ENCODE data around the gene OSBPL6. TPM values are rescaled to one million over a fixed set of nuclear protein-coding genes. Genes with fewer than 3 reads are reported as not detected.

Gene OSBPL6
- total RNA-seq, 1 experiment from 2014 or later = 4.6 TPM

DNA sequence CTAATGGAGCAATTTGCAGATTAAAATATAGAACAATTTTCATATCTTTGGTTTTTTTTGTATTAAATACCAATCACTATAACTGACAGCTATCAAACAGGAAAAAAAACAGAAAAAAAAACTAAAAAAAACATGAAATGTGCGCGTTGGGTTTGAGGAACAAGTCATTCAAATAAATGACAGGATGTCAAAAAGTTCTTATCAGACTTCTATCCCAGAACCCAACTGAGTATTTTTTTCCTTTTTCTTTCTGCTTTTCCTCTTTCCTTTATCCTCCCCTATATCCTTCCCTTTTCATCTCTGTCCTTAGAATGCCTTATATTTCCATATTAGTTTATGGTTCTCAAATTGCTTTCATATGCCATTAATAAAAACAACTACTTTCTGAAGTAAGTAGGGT, 242.3 kb downstream of the OSBPL6 start:
- H3K9me3 ChIP-seq (ENCODE audit: control insufficient read depth, low read depth, low read length) = no peaks in the 10 kb centered on the region
- H2BK120ac ChIP-seq (ENCODE audit: low read depth, low read length, poor library complexity, severe bottlenecking) = no peak overlapping the region
- H2AFZ ChIP-seq (ENCODE audit: low read length) = no peak overlapping the region
- Mint-ChIP-seq H3K4me1 (peaks cover 0 to 3% of the 10 kb centered on the region in 2 experiments; a peak in 1 of 4 replicates), H3K27me3 (ENCODE audit: low read depth) (no peaks in the 10 kb centered on the region), H3K27ac (no peak overlapping the region), H3K36me3 (ENCODE audit: insufficient read depth in 1 of 3, low read depth in 3 of 3) (peaks cover 31 to 80% (median 78%) of the 10 kb centered on the region in 3 experiments; a peak in 6 of 7 replicates), H3K4me3 (no peak overlapping the region), H3K9me3 (no peaks in the 10 kb centered on the region; a peak in 1 of 5 replicates)
- H3K23me2 ChIP-seq (ENCODE audit: insufficient read length, low read depth, low read length, poor library complexity, severe bottlenecking) = no peaks in the 10 kb centered on the region
- no peaks in the 10 kb centered on the region for H3K79me2 ChIP-seq (ENCODE audit: insufficient read depth, low read length)
- no peak for DNase-seq
- H4K20me1 ChIP-seq (ENCODE audit: control insufficient read depth, insufficient read depth, insufficient read length) = no peaks in the 10 kb centered on the region
- H3K27ac ChIP-seq (ENCODE audit: insufficient read length, low read depth, low read length) = no peak overlapping the region
- no peak overlapping the region for H2BK12ac ChIP-seq (ENCODE audit: insufficient read length, low read depth, low read length)
- H2AK5ac ChIP-seq (ENCODE audit: insufficient read length, low read length) = no peak overlapping the region
- no peaks in the 10 kb centered on the region for H3K27me3 ChIP-seq (ENCODE audit: insufficient read depth, low read length)
- H3K14ac ChIP-seq (ENCODE audit: insufficient read depth, low read length) = no peak overlapping the region
- no peak overlapping the region for H2BK15ac ChIP-seq (ENCODE audit: low read depth, low read length)
- no peak overlapping the region for H3T11ph ChIP-seq (ENCODE audit: low read length)
- H4K8ac ChIP-seq (replicated peaks; ENCODE audit: insufficient read length, low read depth, low read length) = no peak overlapping the region
- no peak overlapping the region for H3K23ac ChIP-seq (ENCODE audit: insufficient read length, low read depth, low read length)
- no peak overlapping the region for H3K18ac ChIP-seq (ENCODE audit: insufficient read length, low read depth, low read length)
- no peak overlapping the region for H3K56ac ChIP-seq (ENCODE audit: insufficient read length, low read depth, low read length)
- H3K79me1 ChIP-seq (ENCODE audit: insufficient read depth, low read depth, low read length, poor library complexity, severe bottlenecking) = no peaks in the 10 kb centered on the region
- no CpG with 5 or more reads among the region's 2 CpGs for WGBS (ENCODE audit: extremely low coverage, insufficient read length, low lambda C conversion rate)
- no peak overlapping the region for H3K4me2 ChIP-seq (ENCODE audit: insufficient read depth, insufficient read length, low read length)
- no peak overlapping the region for H3K9ac ChIP-seq (ENCODE audit: extremely low read depth, insufficient read length, low read length)
- H3K4me1 ChIP-seq (ENCODE audit: insufficient read depth, low read length) = no peaks in the 10 kb centered on the region
- H2BK20ac ChIP-seq (ENCODE audit: low read depth, low read length, poor library complexity, severe bottlenecking) = no peak overlapping the region
- H4K91ac ChIP-seq (ENCODE audit: insufficient read length, low read depth, low read length) = no peak overlapping the region
- no peak overlapping the region for H4K5ac ChIP-seq (ENCODE audit: insufficient read length, low read depth, low read length)
- no peak for TF ChIP-seq CTCF (conservative IDR thresholded peaks at IDR 0.05)
- no peak overlapping the region for H2BK5ac ChIP-seq (ENCODE audit: insufficient read length, low read length)
- no peak overlapping the region for H3K4ac ChIP-seq (ENCODE audit: low read depth, low read length)

Data from H9 (cell line).